ENCODE data around the gene SOWAHA.
A peak's percentile ranks its signal among the peaks of the same experiment; 100 is the strongest.

Gene SOWAHA

GRCh38 chr5:132773601-132774355 lies 39.3 kb upstream of the SOWAHA start:
- no peak for TF ChIP-seq CTCF (IDR thresholded peaks at IDR 0.05; ENCODE audit: low read depth, low read length, missing control alignments)
- no peak overlapping the region for H3K4me3 ChIP-seq (ENCODE audit: low read depth, low read length)
- no peak for DNase-seq (ENCODE audit: low read depth)

- TF ChIP-seq CTCF (IDR thresholded peaks at IDR 0.05; ENCODE audit: low read depth, low read length, missing control alignments): no peak
- DNase-seq (ENCODE audit: low read depth): no peak
- no peak overlapping the region for H3K4me3 ChIP-seq (ENCODE audit: low read depth, low read length)
Measured at GRCh38 chr5:132774406-132774805, 38.7 kb upstream of the SOWAHA start.

- DNase-seq (ENCODE audit: low read depth): no peak
- H3K4me3 ChIP-seq (ENCODE audit: low read depth, low read length): no peak overlapping the region
- no peak for TF ChIP-seq CTCF (IDR thresholded peaks at IDR 0.05; ENCODE audit: low read depth, low read length, missing control alignments)
Measured at GRCh38 chr5:132774896-132775295, 38.2 kb upstream of the SOWAHA start.

GRCh38 chr5:132775476-132775961 lies 37.6 kb upstream of the SOWAHA start:
- DNase-seq (ENCODE audit: low read depth): no peak
- no peak for TF ChIP-seq CTCF (IDR thresholded peaks at IDR 0.05; ENCODE audit: low read depth, low read length, missing control alignments)
- H3K4me3 ChIP-seq (ENCODE audit: low read depth, low read length): no peak overlapping the region

GRCh38 chr5:132776131-132776937 lies 36.8 kb upstream of the SOWAHA start:
- peak overlapping the region; percentile 65 for H3K4me3 ChIP-seq (ENCODE audit: low read depth, low read length)
- no peak for TF ChIP-seq CTCF (IDR thresholded peaks at IDR 0.05; ENCODE audit: low read depth, low read length, missing control alignments)
- DNase-seq (ENCODE audit: low read depth): no peak

GRCh38 chr5:132776938-132777208 lies 36.2 kb upstream of the SOWAHA start:
- no peak for DNase-seq (ENCODE audit: low read depth)
- H3K4me3 ChIP-seq (ENCODE audit: low read depth, low read length): peak overlapping the region; percentile 65
- TF ChIP-seq CTCF (IDR thresholded peaks at IDR 0.05; ENCODE audit: low read depth, low read length, missing control alignments): no peak
